ENCODE measurements around the gene PRM3.

The PRM3 gene

GRCh38 chr16:11272921-11273720 lies at the start of gene PRM3:
PRM3 (minus strand) TSS chr16:11273629; CDS start chr16:11273595, 34 bp downstream.
- TF ChIP-seq CTCF (IDR thresholded peaks at IDR 0.05; ENCODE audit: low read depth, low read length) (no peak), MAX (IDR thresholded peaks at IDR 0.05; ENCODE audit: low read depth, low read length) (no peak), POLR2A (IDR thresholded peaks at IDR 0.05; ENCODE audit: extremely low read depth, insufficient read length) (no peak), MYC (IDR thresholded peaks at IDR 0.05; ENCODE audit: low read depth, low read length) (no peak)
- H3K4me3 ChIP-seq (ENCODE audit: low read depth, low read length), result no peak within 1 kb of the TSS
- DNase-seq (ENCODE audit: low read depth), result no peak

- TF ChIP-seq CTCF (IDR thresholded peaks at IDR 0.05; ENCODE audit: low read depth, low read length), result no peak
- TF ChIP-seq POLR2A (IDR thresholded peaks at IDR 0.05; ENCODE audit: extremely low read depth, insufficient read length), result no peak
- TF ChIP-seq MAX (IDR thresholded peaks at IDR 0.05; ENCODE audit: low read depth, low read length), result no peak
- TF ChIP-seq MYC (IDR thresholded peaks at IDR 0.05; ENCODE audit: low read depth, low read length), result no peak
- no peak for DNase-seq (ENCODE audit: low read depth)
- no peak overlapping the region for H3K4me3 ChIP-seq (ENCODE audit: low read depth, low read length)
Measured at GRCh38 chr16:11322823-11323222, 49.4 kb upstream of the PRM3 start.

GRCh38 chr16:11321662-11322061 lies 48.2 kb upstream of the PRM3 start:
- TF ChIP-seq POLR2A (IDR thresholded peaks at IDR 0.05; ENCODE audit: extremely low read depth, insufficient read length), result no peak
- TF ChIP-seq MYC (IDR thresholded peaks at IDR 0.05; ENCODE audit: low read depth, low read length), result no peak
- TF ChIP-seq MAX (IDR thresholded peaks at IDR 0.05; ENCODE audit: low read depth, low read length), result 0 out of 2 replicates have a peak, but pooled peaks have one; percentile 9
- TF ChIP-seq CTCF (IDR thresholded peaks at IDR 0.05; ENCODE audit: low read depth, low read length), result no peak
- H3K4me3 ChIP-seq (ENCODE audit: low read depth, low read length), result no peak overlapping the region
- no peak for DNase-seq (ENCODE audit: low read depth)

- DNase-seq (ENCODE audit: low read depth), result no peak
- TF ChIP-seq CTCF (IDR thresholded peaks at IDR 0.05; ENCODE audit: low read depth, low read length) (no peak), POLR2A (IDR thresholded peaks at IDR 0.05; ENCODE audit: extremely low read depth, insufficient read length) (no peak), MYC (IDR thresholded peaks at IDR 0.05; ENCODE audit: low read depth, low read length) (no peak), MAX (IDR thresholded peaks at IDR 0.05; ENCODE audit: low read depth, low read length) (no peak)
- H3K4me3 ChIP-seq (ENCODE audit: low read depth, low read length), result no peak overlapping the region
Measured at GRCh38 chr16:11320170-11320569, 46.7 kb upstream of the PRM3 start.

GRCh38 chr16:11319529-11320146 lies 46.2 kb upstream of the PRM3 start:
- H3K4me3 ChIP-seq (ENCODE audit: low read depth, low read length), result no peak overlapping the region
- TF ChIP-seq CTCF (IDR thresholded peaks at IDR 0.05; ENCODE audit: low read depth, low read length) (no peak), MAX (IDR thresholded peaks at IDR 0.05; ENCODE audit: low read depth, low read length) (no peak), MYC (IDR thresholded peaks at IDR 0.05; ENCODE audit: low read depth, low read length) (no peak), POLR2A (IDR thresholded peaks at IDR 0.05; ENCODE audit: extremely low read depth, insufficient read length) (no peak)
- no peak for DNase-seq (ENCODE audit: low read depth)
